SK-N-SH treated with all-trans-retinoic acid at 6 μM for 48 hours (cell line): ENCODE data around the gene MBOAT2.

Experiments
- ARNTL ChIP-seq: fragments of 450-650 bp; formaldehyde crosslinking; IDR thresholded peaks from 2 replicates; pipeline ENCODE4 v1.5.0; 2020; ENCODE audit warnings: low read depth, mild to moderate bottlenecking, moderate library complexity, borderline replicate concordance
- BACH2 ChIP-seq: fragments of 250-450 bp; sonication (Bioruptor Pico); IDR thresholded peaks from 2 replicates; pipeline ENCODE4 v1.9.0; 2021; ENCODE audit warnings: mild to moderate bottlenecking, borderline replicate concordance
- ESRRG ChIP-seq: fragments of 250-450 bp; sonication (Bioruptor Pico); IDR thresholded peaks from 2 replicates; pipeline ENCODE4 v1.6.1; 2021; ENCODE audit warnings: mild to moderate bottlenecking
- OSR1 ChIP-seq: fragments of 250-450 bp; sonication (Bioruptor Pico); IDR thresholded peaks from 2 replicates; pipeline ENCODE4 v1.8.0; 2022; ENCODE audit warnings: moderate library complexity, mild to moderate bottlenecking, inconsistent platforms
- PPARA ChIP-seq: fragments of 250-450 bp; sonication (Bioruptor Pico); IDR thresholded peaks from 2 replicates; pipeline ENCODE4 v1.5.0; 2020; ENCODE audit warnings: mild to moderate bottlenecking, borderline replicate concordance
- SNAI2 ChIP-seq: fragments of 250-450 bp; sonication (Bioruptor Pico); IDR thresholded peaks from 2 replicates; pipeline ENCODE4 v1.5.0; 2020; ENCODE audit warnings: mild to moderate bottlenecking, moderate library complexity
- ZC3H10 ChIP-seq: fragments of 250-450 bp; sonication (Bioruptor Pico); IDR thresholded peaks from 2 replicates; pipeline ENCODE4 v1.5.1; 2021; ENCODE audit warnings: mild to moderate bottlenecking, moderate library complexity
- ZNF565 ChIP-seq: fragments of 450-650 bp; formaldehyde crosslinking; conservative IDR thresholded peaks from 2 replicates; pipeline ENCODE4 v1.5.0; 2020; ENCODE audit warnings: low read depth, mild to moderate bottlenecking, moderate library complexity
- ZNF70 ChIP-seq: fragments of 450-650 bp; formaldehyde crosslinking; IDR thresholded peaks from 2 replicates; pipeline ENCODE4 v1.5.0; 2020; ENCODE audit warnings: mild to moderate bottlenecking, moderate library complexity
- ZNF8 ChIP-seq: fragments of 450-650 bp; formaldehyde crosslinking; IDR thresholded peaks from 2 replicates; pipeline ENCODE4 v1.5.0; 2020; ENCODE audit warnings: mild to moderate bottlenecking, moderate library complexity
- TF ChIP-seq, protein P1 (sequence below): fragments of 250-450 bp; sonication (Bioruptor Pico); IDR thresholded peaks from 2 replicates; pipeline ENCODE4 v1.8.0; 2020; ENCODE audit warnings: mild to moderate bottlenecking, moderate library complexity, borderline replicate concordance
- TF ChIP-seq, protein P2 (sequence below): fragments of 250-450 bp; sonication (Bioruptor Pico); IDR thresholded peaks from 2 replicates; pipeline ENCODE4 v1.5.1; 2020; ENCODE audit warnings: low read depth, mild to moderate bottlenecking, moderate library complexity
- TF ChIP-seq, protein P3 (sequence below): fragments of 250-450 bp; sonication (Bioruptor Pico); IDR thresholded peaks from 2 replicates; pipeline ENCODE4 v1.5.0; 2020; ENCODE audit warnings: mild to moderate bottlenecking, moderate library complexity
- TF ChIP-seq, protein P4 (sequence below): fragments of 250-450 bp; sonication (Bioruptor Pico); IDR thresholded peaks from 2 replicates; pipeline ENCODE4 v1.8.0; 2021; ENCODE audit warnings: low read depth, mild to moderate bottlenecking, moderate library complexity, borderline replicate concordance

DNA sequence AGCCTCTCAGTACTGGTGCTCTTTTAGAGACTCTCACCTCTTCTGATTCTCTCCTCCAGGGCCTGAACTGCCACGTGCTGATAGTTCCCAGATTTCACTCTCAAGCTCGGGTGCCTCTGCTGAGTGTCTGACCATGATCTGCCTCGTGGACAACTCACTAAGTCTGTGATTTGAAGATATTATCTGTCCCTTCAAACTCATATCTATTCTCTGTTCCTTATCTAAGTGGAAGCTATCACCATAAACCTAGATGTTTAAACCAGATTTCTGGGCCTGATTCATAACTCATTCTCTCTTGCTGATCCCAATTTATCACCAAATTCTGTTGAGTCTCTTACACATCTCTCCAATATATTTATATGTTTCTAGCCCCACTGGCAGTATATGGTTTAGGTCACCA is 136.1 kb downstream of the MBOAT2 start:
- TF ChIP-seq BACH2 (CRISPR knock-in tag) (no peak), PPARA (CRISPR knock-in tag) (no peak), ESRRG (CRISPR knock-in tag) (no peak), ZNF70 (CRISPR knock-in tag) (no peak), ZNF565 (CRISPR knock-in tag) (no peak), ZC3H10 (CRISPR knock-in tag) (no peak), OSR1 (CRISPR knock-in tag) (no peak), ZNF8 (no peak), SNAI2 (CRISPR knock-in tag) (no peak), ARNTL (CRISPR knock-in tag) (no peak)
- TF ChIP-seq, protein P1, sequence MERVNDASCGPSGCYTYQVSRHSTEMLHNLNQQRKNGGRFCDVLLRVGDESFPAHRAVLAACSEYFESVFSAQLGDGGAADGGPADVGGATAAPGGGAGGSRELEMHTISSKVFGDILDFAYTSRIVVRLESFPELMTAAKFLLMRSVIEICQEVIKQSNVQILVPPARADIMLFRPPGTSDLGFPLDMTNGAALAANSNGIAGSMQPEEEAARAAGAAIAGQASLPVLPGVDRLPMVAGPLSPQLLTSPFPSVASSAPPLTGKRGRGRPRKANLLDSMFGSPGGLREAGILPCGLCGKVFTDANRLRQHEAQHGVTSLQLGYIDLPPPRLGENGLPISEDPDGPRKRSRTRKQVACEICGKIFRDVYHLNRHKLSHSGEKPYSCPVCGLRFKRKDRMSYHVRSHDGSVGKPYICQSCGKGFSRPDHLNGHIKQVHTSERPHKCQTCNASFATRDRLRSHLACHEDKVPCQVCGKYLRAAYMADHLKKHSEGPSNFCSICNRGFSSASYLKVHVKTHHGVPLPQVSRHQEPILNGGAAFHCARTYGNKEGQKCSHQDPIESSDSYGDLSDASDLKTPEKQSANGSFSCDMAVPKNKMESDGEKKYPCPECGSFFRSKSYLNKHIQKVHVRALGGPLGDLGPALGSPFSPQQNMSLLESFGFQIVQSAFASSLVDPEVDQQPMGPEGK (CRISPR knock-in tag) = no peak
- TF ChIP-seq, protein P2, sequence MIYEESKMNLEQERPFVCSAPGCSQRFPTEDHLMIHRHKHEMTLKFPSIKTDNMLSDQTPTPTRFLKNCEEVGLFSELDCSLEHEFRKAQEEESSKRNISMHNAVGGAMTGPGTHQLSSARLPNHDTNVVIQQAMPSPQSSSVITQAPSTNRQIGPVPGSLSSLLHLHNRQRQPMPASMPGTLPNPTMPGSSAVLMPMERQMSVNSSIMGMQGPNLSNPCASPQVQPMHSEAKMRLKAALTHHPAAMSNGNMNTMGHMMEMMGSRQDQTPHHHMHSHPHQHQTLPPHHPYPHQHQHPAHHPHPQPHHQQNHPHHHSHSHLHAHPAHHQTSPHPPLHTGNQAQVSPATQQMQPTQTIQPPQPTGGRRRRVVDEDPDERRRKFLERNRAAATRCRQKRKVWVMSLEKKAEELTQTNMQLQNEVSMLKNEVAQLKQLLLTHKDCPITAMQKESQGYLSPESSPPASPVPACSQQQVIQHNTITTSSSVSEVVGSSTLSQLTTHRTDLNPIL (CRISPR knock-in tag) = no peak
- TF ChIP-seq, protein P3, sequence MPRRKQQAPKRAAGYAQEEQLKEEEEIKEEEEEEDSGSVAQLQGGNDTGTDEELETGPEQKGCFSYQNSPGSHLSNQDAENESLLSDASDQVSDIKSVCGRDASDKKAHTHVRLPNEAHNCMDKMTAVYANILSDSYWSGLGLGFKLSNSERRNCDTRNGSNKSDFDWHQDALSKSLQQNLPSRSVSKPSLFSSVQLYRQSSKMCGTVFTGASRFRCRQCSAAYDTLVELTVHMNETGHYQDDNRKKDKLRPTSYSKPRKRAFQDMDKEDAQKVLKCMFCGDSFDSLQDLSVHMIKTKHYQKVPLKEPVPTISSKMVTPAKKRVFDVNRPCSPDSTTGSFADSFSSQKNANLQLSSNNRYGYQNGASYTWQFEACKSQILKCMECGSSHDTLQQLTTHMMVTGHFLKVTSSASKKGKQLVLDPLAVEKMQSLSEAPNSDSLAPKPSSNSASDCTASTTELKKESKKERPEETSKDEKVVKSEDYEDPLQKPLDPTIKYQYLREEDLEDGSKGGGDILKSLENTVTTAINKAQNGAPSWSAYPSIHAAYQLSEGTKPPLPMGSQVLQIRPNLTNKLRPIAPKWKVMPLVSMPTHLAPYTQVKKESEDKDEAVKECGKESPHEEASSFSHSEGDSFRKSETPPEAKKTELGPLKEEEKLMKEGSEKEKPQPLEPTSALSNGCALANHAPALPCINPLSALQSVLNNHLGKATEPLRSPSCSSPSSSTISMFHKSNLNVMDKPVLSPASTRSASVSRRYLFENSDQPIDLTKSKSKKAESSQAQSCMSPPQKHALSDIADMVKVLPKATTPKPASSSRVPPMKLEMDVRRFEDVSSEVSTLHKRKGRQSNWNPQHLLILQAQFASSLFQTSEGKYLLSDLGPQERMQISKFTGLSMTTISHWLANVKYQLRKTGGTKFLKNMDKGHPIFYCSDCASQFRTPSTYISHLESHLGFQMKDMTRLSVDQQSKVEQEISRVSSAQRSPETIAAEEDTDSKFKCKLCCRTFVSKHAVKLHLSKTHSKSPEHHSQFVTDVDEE (CRISPR knock-in tag) = no peak
- TF ChIP-seq, protein P4, sequence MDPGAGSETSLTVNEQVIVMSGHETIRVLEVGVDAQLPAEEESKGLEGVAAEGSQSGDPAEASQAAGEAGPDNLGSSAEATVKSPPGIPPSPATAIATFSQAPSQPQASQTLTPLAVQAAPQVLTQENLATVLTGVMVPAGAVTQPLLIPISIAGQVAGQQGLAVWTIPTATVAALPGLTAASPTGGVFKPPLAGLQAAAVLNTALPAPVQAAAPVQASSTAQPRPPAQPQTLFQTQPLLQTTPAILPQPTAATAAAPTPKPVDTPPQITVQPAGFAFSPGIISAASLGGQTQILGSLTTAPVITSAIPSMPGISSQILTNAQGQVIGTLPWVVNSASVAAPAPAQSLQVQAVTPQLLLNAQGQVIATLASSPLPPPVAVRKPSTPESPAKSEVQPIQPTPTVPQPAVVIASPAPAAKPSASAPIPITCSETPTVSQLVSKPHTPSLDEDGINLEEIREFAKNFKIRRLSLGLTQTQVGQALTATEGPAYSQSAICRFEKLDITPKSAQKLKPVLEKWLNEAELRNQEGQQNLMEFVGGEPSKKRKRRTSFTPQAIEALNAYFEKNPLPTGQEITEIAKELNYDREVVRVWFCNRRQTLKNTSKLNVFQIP (CRISPR knock-in tag) = no peak
